SK-N-SH treated with all-trans-retinoic acid at 6 μM for 48 hours (cell line): ENCODE measurements around the gene CACNA2D3.

ENCODE experiments used
- ATAC-seq: fragments of 200-7000 bp; cut with Tn5 transposase; 3 replicates; pipeline ENCODE4 v1.9.1; 2020; ENCODE audit warnings: mild to moderate bottlenecking, moderate library complexity
- ARNTL ChIP-seq: fragments of 450-650 bp; formaldehyde crosslinking; IDR thresholded peaks from 2 replicates; pipeline ENCODE4 v1.5.0; 2020; ENCODE audit warnings: low read depth, mild to moderate bottlenecking, moderate library complexity, borderline replicate concordance
- BACH2 ChIP-seq: fragments of 250-450 bp; sonication (Bioruptor Pico); IDR thresholded peaks from 2 replicates; pipeline ENCODE4 v1.9.0; 2021; ENCODE audit warnings: mild to moderate bottlenecking, borderline replicate concordance
- CREB5 ChIP-seq: fragments of 250-450 bp; sonication (Bioruptor Pico); IDR thresholded peaks from 2 replicates; pipeline ENCODE4 v1.5.1; 2020; ENCODE audit warnings: low read depth, mild to moderate bottlenecking, moderate library complexity
- CSRNP3 ChIP-seq: fragments of 250-450 bp; sonication (Bioruptor Pico); IDR thresholded peaks from 2 replicates; pipeline ENCODE4 v1.5.1; 2021; ENCODE audit warnings: mild to moderate bottlenecking, moderate library complexity
- ESRRG ChIP-seq: fragments of 250-450 bp; sonication (Bioruptor Pico); IDR thresholded peaks from 2 replicates; pipeline ENCODE4 v1.6.1; 2021; ENCODE audit warnings: mild to moderate bottlenecking
- GLIS3 ChIP-seq: fragments of 250-450 bp; sonication (Bioruptor Pico); IDR thresholded peaks from 2 replicates; pipeline ENCODE4 v1.5.0; 2020; ENCODE audit warnings: mild to moderate bottlenecking, moderate library complexity
- ISL1 ChIP-seq: fragments of 250-450 bp; sonication (Bioruptor Pico); IDR thresholded peaks from 2 replicates; pipeline ENCODE4 v2.1.2; 2022; ENCODE audit warnings: mild to moderate bottlenecking, moderate library complexity
- OSR1 ChIP-seq: fragments of 250-450 bp; sonication (Bioruptor Pico); IDR thresholded peaks from 2 replicates; pipeline ENCODE4 v1.8.0; 2022; ENCODE audit warnings: moderate library complexity, mild to moderate bottlenecking, inconsistent platforms
- PPARA ChIP-seq: fragments of 250-450 bp; sonication (Bioruptor Pico); IDR thresholded peaks from 2 replicates; pipeline ENCODE4 v1.5.0; 2020; ENCODE audit warnings: mild to moderate bottlenecking, borderline replicate concordance
- TSHZ2 ChIP-seq: fragments of 250-450 bp; sonication (Bioruptor Pico); IDR thresholded peaks from 2 replicates; pipeline ENCODE4 v1.5.0; 2020; ENCODE audit warnings: mild to moderate bottlenecking, moderate library complexity
- ZFP3 ChIP-seq: fragments of 250-450 bp; sonication (Bioruptor Pico); IDR thresholded peaks from 2 replicates; pipeline ENCODE4 v1.5.0; 2020; ENCODE audit warnings: mild to moderate bottlenecking, moderate library complexity
- ZFP30 ChIP-seq: fragments of 450-650 bp; formaldehyde crosslinking; IDR thresholded peaks from 2 replicates; pipeline ENCODE4 v1.5.0; 2022; ENCODE audit warnings: mild to moderate bottlenecking, moderate library complexity
- ZNF565 ChIP-seq: fragments of 450-650 bp; formaldehyde crosslinking; conservative IDR thresholded peaks from 2 replicates; pipeline ENCODE4 v1.5.0; 2020; ENCODE audit warnings: low read depth, mild to moderate bottlenecking, moderate library complexity
- ZNF70 ChIP-seq: fragments of 450-650 bp; formaldehyde crosslinking; IDR thresholded peaks from 2 replicates; pipeline ENCODE4 v1.5.0; 2020; ENCODE audit warnings: mild to moderate bottlenecking, moderate library complexity
- ZNF8 ChIP-seq: fragments of 450-650 bp; formaldehyde crosslinking; IDR thresholded peaks from 2 replicates; pipeline ENCODE4 v1.5.0; 2020; ENCODE audit warnings: mild to moderate bottlenecking, moderate library complexity

The CACNA2D3 gene

GRCh38 chr3:54427941-54428871 lies 305.9 kb downstream of the CACNA2D3 start:
- ATAC-seq = peak; percentile 59; the same call in 1 of the 3 replicates
- no peak for TF ChIP-seq GLIS3 (CRISPR knock-in tag)
- TF ChIP-seq, all 23 proteins: peak for 0

GRCh38 chr3:54432975-54433374 lies 310.6 kb downstream of the CACNA2D3 start:
- no peak for TF ChIP-seq ZFP30 (CRISPR knock-in tag)
- no peak for ATAC-seq

- no peak for ATAC-seq
- no peak for TF ChIP-seq CREB5 (CRISPR knock-in tag)
- no peak for TF ChIP-seq PPARA
- no peak for TF ChIP-seq ARNTL (CRISPR knock-in tag)
- no peak for TF ChIP-seq CSRNP3 (CRISPR knock-in tag)
- no peak for TF ChIP-seq OSR1
- no peak for TF ChIP-seq ZNF565
- no peak for TF ChIP-seq TSHZ2 (CRISPR knock-in tag)
- TF ChIP-seq, all 23 proteins: peak for 0
These were observed 311.5 kb downstream of the CACNA2D3 start for GRCh38 chr3:54433846-54434245.

- ATAC-seq = no peak
- no peak for TF ChIP-seq ZFP3 (CRISPR knock-in tag)
These were observed 312.4 kb downstream of the CACNA2D3 start for GRCh38 chr3:54434756-54435155.

GRCh38 chr3:54437271-54437670 lies 314.9 kb downstream of the CACNA2D3 start:
- ATAC-seq = no peak
- no peak for TF ChIP-seq ZNF8
- TF ChIP-seq ZFP3 (CRISPR knock-in tag) = no peak
- no peak for TF ChIP-seq BACH2 (CRISPR knock-in tag)
- no peak for TF ChIP-seq ESRRG
- no peak for TF ChIP-seq PPARA
- no peak for TF ChIP-seq CREB5 (CRISPR knock-in tag)
- TF ChIP-seq ZNF70 (CRISPR knock-in tag) = no peak
- TF ChIP-seq TSHZ2 (CRISPR knock-in tag) = no peak
- no peak for TF ChIP-seq ARNTL (CRISPR knock-in tag)
- no peak for TF ChIP-seq ZNF565
- no peak for TF ChIP-seq ISL1 (CRISPR knock-in tag)
